HepG2 (cell line): Measurements from ENCODE around the gene CAMTA1. TPM values are rescaled to one million over a fixed set of nuclear protein-coding genes. Genes with fewer than 3 reads are reported as not detected.

Experiments
- ATAC-seq: fragments of 200-7000 bp; cut with Tn5 transposase; 3 replicates; pipeline ENCODE4 v1.9.1; 2020; ENCODE audit warnings: mild to moderate bottlenecking, moderate library complexity
- BruUV-seq: library from RNA; stranded (reverse); fragments of 400-500 nt; replicated peaks from 2 replicates; lab custom pipeline; 2021; lab: Mats Ljungman, UMichigan
- CTCF ChIA-PET: fragments of 300-600 bp; formaldehyde crosslinking; extraction: SDS; loops from one replicate; lab custom pipeline; 2021; ENCODE audit warnings: low total read pairs, inconsistent platforms, low intra/inter-chr PET ratio; lab: Yijun Ruan, JAX
- POLR2A ChIA-PET: fragments of 350-600 bp; sonication (Branson Sonifier 250); formaldehyde crosslinking; loops from one replicate; lab custom pipeline; 2020; ENCODE audit warnings: antibody characterized with exemption, inconsistent platforms; lab: Yijun Ruan, JAX
- DNase-seq: peaks from one replicate; pipeline ENCODE4 v3.0.0-alpha.2; 2015; ENCODE audit warnings: low spot score
- FAIRE-seq: peaks from 3 replicates; lab custom pipeline; 2011; peaks lifted over from hg19 to GRCh38; lab: Jason Lieb, UNC
- H2AFZ ChIP-seq: one replicate; pipeline ENCODE4 v1.6.1; 2011; ENCODE audit warnings: low read length, inconsistent platforms
- H3K27ac ChIP-seq: fragments of 300-600 bp; 3 replicates; pipeline ENCODE4 v1.8.0; 2011; ENCODE audit warnings: mixed run types, mild to moderate bottlenecking, mixed read lengths, low read length, inconsistent platforms; ENCODE audit not compliant: insufficient read depth; ENCODE audit errors: extremely low read length
- H3K27me3 ChIP-seq, 2 experiments: fragments of 200-600 bp in 1 of 2; 2 replicates in 1 of 2; 3 replicates in 1 of 2; pipeline versions ENCODE4 v1.6.0 to v1.8.0; 2011; ENCODE audit warnings: low read length in 2 of 2, mild to moderate bottlenecking in 2 of 2, moderate library complexity in 2 of 2, inconsistent platforms in 1 of 2; ENCODE audit not compliant: insufficient read depth in 2 of 2, control insufficient read depth in 1 of 2
- H3K36me3 ChIP-seq, 2 experiments: fragments of 200-600 bp in 1 of 2; replicated peaks in 1 of 2; 2 replicates in 1 of 2; 3 replicates in 1 of 2; pipeline versions ENCODE4 v1.5.1 to v1.8.0; 2011; ENCODE audit warnings: low read length in 2 of 2, inconsistent platforms in 1 of 2; ENCODE audit not compliant: insufficient read depth in 2 of 2, control insufficient read depth in 1 of 2
- H3K4me1 ChIP-seq: 2 replicates; pipeline ENCODE4 v1.5.1; 2012; ENCODE audit warnings: low read length, inconsistent platforms; ENCODE audit not compliant: insufficient read depth
- H3K4me2 ChIP-seq: 2 replicates; pipeline ENCODE4 v1.6.0; 2011; ENCODE audit warnings: low read depth, low read length, inconsistent platforms
- H3K4me3 ChIP-seq, 3 experiments: fragments of 200-600 bp in 1 of 3; sonication (generic), shearing (Covaris generic) in 1 of 3; replicated peaks in 1 of 3; 2 replicates each; pipeline ENCODE4 v1.5.1; 2011 to 2016; ENCODE audit warnings: low read length in 3 of 3, inconsistent platforms in 2 of 3, low read depth in 2 of 3, mild to moderate bottlenecking in 2 of 3, control low read depth in 1 of 3, mixed read lengths in 1 of 3; ENCODE audit not compliant: insufficient read depth in 1 of 3
- H3K79me2 ChIP-seq: one replicate; pipeline ENCODE4 v1.6.1; 2011; ENCODE audit warnings: low read length, inconsistent platforms; ENCODE audit not compliant: insufficient read depth
- H3K9ac ChIP-seq: 2 replicates; pipeline ENCODE4 v1.6.0; 2011; ENCODE audit warnings: mild to moderate bottlenecking, low read depth, low read length, inconsistent platforms; ENCODE audit not compliant: insufficient read depth
- H3K9me3 ChIP-seq: 2 replicates; pipeline ENCODE4 v1.5.1; 2012; ENCODE audit warnings: mild to moderate bottlenecking, low read length
- H4K20me1 ChIP-seq: 2 replicates; pipeline ENCODE4 v1.6.0; 2011; ENCODE audit warnings: inconsistent platforms, mild to moderate bottlenecking, low read length, moderate library complexity; ENCODE audit not compliant: insufficient read depth
- KAT7 ChIP-seq: IDR thresholded peaks from 2 replicates; pipeline ENCODE4 v1.6.1; 2018; ENCODE audit warnings: borderline replicate concordance, missing compliant biosample characterization
- SALL2 ChIP-seq: sonication (generic); formaldehyde crosslinking; IDR thresholded peaks from 2 replicates; pipeline ENCODE4 v1.8.1; 2023; ENCODE audit warnings: mild to moderate bottlenecking, missing genetic modification reagents, inconsistent platforms
- SMYD3 ChIP-seq: sonication (generic); formaldehyde crosslinking; IDR thresholded peaks from 2 replicates; pipeline ENCODE4 v1.8.1; 2023; ENCODE audit warnings: mild to moderate bottlenecking, missing genetic modification reagents
- THAP11 ChIP-seq: IDR thresholded peaks from 2 replicates; pipeline ENCODE4 v1.6.1; 2016; ENCODE audit warnings: missing biosample characterization, missing genetic modification reagents
- ZNF101 ChIP-seq: sonication (generic); formaldehyde crosslinking; IDR thresholded peaks from 2 replicates; pipeline ENCODE4 v1.4.0; 2020; ENCODE audit warnings: mild to moderate bottlenecking, low read depth, missing genetic modification reagents, borderline replicate concordance
- ZNF136 ChIP-seq: sonication (generic); formaldehyde crosslinking; IDR thresholded peaks from 2 replicates; pipeline ENCODE4 v1.8.1; 2022; ENCODE audit warnings: low read depth, mild to moderate bottlenecking, moderate library complexity, missing genetic modification reagents
- ZNF34 ChIP-seq: sonication (generic); formaldehyde crosslinking; IDR thresholded peaks from 2 replicates; pipeline ENCODE4 v1.4.0; 2020; ENCODE audit warnings: mild to moderate bottlenecking, missing genetic modification reagents, borderline replicate concordance
- WGBS: methylation state at CpG from one replicate; pipeline ENCODE4 v1.1.6; 2017; ENCODE audit warnings: low lambda C conversion rate; 5-methylcytosine and 5-hydroxymethylcytosine counted together
- in situ Hi-C: cut with HindIII; loops from 2 replicates; pipeline ENCODE4 v1.10.0; 2017; ENCODE audit warnings: low pct_unique_long_range_greater_than_20kb; ENCODE audit not compliant: extremely low pct_ligation_motif_present
- intact Hi-C: fragments of 100-400 bp; cut with micrococcal nuclease; formaldehyde crosslinking; loops from one replicate; pipeline ENCODE4 v1.10.0; 2022; ENCODE audit not compliant: unreplicated experiment
- polyA plus RNA-seq, 8 experiments: library from polyadenylated mRNA; depleted of rRNA in 3 of 8; stranded (reverse) in 7 of 8; unstranded in 1 of 8; fragments of >200 nt; fragmentation: Illumina TruSeq in 4 of 8; extraction: Trizol in 4 of 8; gene quantifications; 2 replicates each; pipeline versions ENCODE4 v1.2.1 to v1.2.3, GENCODE V29; 2011 to 2016; ENCODE audit warnings: low read depth in 4 of 8, missing spikeins in 1 of 8, mixed read lengths in 1 of 8; ENCODE audit not compliant: insufficient read depth in 1 of 8
- total RNA-seq, 5 experiments: library from RNA; depleted of rRNA; stranded (reverse); fragments of >200 nt; fragmentation: Illumina TruSeq; extraction: Trizol; gene quantifications; 2 replicates each; pipeline ENCODE4 v1.2.3, GENCODE V29; 2016; ENCODE audit warnings: low read depth in 1 of 5
- TF ChIP-seq, protein P1 (sequence below): sonication (generic); formaldehyde crosslinking; IDR thresholded peaks from 2 replicates; pipeline ENCODE4 v1.5.1; 2020; ENCODE audit warnings: missing genetic modification reagents, mild to moderate bottlenecking, borderline replicate concordance
- TF ChIP-seq, protein P2 (sequence below): sonication (generic); formaldehyde crosslinking; IDR thresholded peaks from 2 replicates; pipeline ENCODE4 v1.5.0; 2020; ENCODE audit warnings: missing genetic modification reagents, mild to moderate bottlenecking, borderline replicate concordance
- TF ChIP-seq, protein P3 (sequence below): sonication (generic); formaldehyde crosslinking; IDR thresholded peaks from 2 replicates; pipeline ENCODE4 v1.4.0; 2020; ENCODE audit warnings: missing genetic modification reagents
- TF ChIP-seq, protein P4 (sequence below): sonication (generic); formaldehyde crosslinking; IDR thresholded peaks from 2 replicates; pipeline ENCODE4 v1.5.0; 2020; ENCODE audit warnings: missing genetic modification reagents, mild to moderate bottlenecking, borderline replicate concordance
- TF ChIP-seq, protein P5 (sequence below): sonication (generic); formaldehyde crosslinking; IDR thresholded peaks from 2 replicates; pipeline ENCODE4 v1.5.0; 2020; ENCODE audit warnings: mild to moderate bottlenecking, missing genetic modification reagents, borderline replicate concordance

CAMTA1 gene
- total and polyA plus RNA-seq, 2 of the 13 experiments (the other 11 are each of a cell fraction or from before 2014, with no cell fraction given) = 25.0 to 36.4 TPM

DNA sequence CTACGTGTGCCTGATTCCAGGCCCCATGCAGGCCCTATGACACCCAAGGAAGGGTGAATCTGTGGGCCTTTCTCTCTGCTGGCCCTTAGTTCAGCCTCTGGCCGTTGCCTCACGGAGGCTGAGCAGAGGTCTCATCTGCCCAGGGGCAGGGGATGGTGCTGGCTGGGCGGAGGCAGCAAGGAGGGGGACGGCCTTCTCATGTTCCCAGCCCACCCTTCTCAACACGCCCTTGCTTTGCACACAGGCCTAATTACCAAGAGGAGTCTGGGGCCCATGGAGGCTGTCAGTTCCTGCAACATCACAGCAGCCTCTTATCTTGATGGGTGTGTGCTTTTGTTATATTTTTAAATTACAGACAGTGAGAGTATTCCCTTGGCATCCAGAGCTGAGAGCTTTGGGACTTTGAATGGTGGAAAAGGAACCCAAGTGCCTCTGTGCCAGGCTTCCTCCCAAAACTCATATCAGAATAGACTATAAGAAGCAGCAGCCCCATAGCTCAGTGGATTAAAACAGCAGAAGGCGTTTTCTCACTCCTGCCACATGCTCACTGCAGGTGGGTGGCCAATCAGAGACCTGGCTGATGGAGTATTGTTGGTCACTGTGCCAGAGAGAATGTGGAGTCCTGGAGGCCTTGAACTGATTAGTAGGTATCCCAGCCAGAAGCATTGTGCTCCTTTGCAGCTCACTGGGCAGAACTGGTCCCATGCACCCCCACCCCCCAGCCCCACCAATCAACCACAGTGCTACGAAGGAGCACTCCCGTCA lies 164.9 kb downstream of the CAMTA1 start:
- CTCF ChIA-PET = no interaction called here
- in situ Hi-C loops = no loop called here
- WGBS = no CpG with 5 or more reads among the region's 9 CpGs
- no peak for TF ChIP-seq KAT7
- no peak for TF ChIP-seq SMYD3 (CRISPR knock-in tag)
- TF ChIP-seq ZNF101 (CRISPR knock-in tag) = no peak
- TF ChIP-seq, protein P1, sequence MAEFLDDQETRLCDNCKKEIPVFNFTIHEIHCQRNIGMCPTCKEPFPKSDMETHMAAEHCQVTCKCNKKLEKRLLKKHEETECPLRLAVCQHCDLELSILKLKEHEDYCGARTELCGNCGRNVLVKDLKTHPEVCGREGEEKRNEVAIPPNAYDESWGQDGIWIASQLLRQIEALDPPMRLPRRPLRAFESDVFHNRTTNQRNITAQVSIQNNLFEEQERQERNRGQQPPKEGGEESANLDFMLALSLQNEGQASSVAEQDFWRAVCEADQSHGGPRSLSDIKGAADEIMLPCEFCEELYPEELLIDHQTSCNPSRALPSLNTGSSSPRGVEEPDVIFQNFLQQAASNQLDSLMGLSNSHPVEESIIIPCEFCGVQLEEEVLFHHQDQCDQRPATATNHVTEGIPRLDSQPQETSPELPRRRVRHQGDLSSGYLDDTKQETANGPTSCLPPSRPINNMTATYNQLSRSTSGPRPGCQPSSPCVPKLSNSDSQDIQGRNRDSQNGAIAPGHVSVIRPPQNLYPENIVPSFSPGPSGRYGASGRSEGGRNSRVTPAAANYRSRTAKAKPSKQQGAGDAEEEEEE (CRISPR knock-in tag) = no peak
- no peak for TF ChIP-seq SALL2 (CRISPR knock-in tag)
- no peak for TF ChIP-seq THAP11 (CRISPR knock-in tag)
- no peak for TF ChIP-seq ZNF34
- TF ChIP-seq, protein P2, sequence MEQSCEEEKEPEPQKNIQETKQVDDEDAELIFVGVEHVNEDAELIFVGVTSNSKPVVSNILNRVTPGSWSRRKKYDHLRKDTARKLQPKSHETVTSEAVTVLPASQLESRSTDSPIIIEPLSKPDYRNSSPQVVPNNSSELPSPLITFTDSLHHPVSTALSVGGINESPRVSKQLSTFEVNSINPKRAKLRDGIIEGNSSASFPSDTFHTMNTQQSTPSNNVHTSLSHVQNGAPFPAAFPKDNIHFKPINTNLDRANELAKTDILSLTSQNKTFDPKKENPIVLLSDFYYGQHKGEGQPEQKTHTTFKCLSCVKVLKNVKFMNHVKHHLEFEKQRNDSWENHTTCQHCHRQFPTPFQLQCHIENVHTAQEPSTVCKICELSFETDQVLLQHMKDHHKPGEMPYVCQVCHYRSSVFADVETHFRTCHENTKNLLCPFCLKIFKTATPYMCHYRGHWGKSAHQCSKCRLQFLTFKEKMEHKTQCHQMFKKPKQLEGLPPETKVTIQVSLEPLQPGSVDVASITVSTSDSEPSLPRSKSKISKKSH = no peak
- TF ChIP-seq ZNF136 (CRISPR knock-in tag) = no peak
- TF ChIP-seq, protein P3, sequence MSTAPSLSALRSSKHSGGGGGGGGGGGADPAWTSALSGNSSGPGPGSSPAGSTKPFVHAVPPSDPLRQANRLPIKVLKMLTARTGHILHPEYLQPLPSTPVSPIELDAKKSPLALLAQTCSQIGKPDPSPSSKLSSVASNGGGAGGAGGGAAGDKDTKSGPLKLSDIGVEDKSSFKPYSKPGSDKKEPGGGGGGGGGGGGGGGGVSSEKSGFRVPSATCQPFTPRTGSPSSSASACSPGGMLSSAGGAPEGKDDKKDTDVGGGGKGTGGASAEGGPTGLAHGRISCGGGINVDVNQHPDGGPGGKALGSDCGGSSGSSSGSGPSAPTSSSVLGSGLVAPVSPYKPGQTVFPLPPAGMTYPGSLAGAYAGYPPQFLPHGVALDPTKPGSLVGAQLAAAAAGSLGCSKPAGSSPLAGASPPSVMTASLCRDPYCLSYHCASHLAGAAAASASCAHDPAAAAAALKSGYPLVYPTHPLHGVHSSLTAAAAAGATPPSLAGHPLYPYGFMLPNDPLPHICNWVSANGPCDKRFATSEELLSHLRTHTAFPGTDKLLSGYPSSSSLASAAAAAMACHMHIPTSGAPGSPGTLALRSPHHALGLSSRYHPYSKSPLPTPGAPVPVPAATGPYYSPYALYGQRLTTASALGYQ (CRISPR knock-in tag) = no peak
- TF ChIP-seq, protein P4, sequence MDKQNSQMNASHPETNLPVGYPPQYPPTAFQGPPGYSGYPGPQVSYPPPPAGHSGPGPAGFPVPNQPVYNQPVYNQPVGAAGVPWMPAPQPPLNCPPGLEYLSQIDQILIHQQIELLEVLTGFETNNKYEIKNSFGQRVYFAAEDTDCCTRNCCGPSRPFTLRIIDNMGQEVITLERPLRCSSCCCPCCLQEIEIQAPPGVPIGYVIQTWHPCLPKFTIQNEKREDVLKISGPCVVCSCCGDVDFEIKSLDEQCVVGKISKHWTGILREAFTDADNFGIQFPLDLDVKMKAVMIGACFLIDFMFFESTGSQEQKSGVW (CRISPR knock-in tag) = no peak
- TF ChIP-seq, protein P5, sequence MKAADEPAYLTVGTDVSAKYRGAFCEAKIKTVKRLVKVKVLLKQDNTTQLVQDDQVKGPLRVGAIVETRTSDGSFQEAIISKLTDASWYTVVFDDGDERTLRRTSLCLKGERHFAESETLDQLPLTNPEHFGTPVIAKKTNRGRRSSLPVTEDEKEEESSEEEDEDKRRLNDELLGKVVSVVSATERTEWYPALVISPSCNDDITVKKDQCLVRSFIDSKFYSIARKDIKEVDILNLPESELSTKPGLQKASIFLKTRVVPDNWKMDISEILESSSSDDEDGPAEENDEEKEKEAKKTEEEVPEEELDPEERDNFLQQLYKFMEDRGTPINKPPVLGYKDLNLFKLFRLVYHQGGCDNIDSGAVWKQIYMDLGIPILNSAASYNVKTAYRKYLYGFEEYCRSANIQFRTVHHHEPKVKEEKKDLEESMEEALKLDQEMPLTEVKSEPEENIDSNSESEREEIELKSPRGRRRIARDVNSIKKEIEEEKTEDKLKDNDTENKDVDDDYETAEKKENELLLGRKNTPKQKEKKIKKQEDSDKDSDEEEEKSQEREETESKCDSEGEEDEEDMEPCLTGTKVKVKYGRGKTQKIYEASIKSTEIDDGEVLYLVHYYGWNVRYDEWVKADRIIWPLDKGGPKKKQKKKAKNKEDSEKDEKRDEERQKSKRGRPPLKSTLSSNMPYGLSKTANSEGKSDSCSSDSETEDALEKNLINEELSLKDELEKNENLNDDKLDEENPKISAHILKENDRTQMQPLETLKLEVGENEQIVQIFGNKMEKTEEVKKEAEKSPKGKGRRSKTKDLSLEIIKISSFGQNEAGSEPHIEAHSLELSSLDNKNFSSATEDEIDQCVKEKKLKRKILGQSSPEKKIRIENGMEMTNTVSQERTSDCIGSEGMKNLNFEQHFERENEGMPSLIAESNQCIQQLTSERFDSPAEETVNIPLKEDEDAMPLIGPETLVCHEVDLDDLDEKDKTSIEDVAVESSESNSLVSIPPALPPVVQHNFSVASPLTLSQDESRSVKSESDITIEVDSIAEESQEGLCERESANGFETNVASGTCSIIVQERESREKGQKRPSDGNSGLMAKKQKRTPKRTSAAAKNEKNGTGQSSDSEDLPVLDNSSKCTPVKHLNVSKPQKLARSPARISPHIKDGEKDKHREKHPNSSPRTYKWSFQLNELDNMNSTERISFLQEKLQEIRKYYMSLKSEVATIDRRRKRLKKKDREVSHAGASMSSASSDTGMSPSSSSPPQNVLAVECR (CRISPR knock-in tag) = no peak

More for the DNA sequence above, 164.9 kb downstream of the CAMTA1 start:
- no peak overlapping the region for H2AFZ ChIP-seq
- H3K9ac ChIP-seq = no peak overlapping the region
- H3K27me3 ChIP-seq = peaks cover 0 to 3% of the 10 kb centered on the region in 2 experiments; a peak in 1 of 5 replicates
- intact Hi-C loops = no loop called here
- FAIRE-seq (no peak), DNase-seq (no peak), ATAC-seq (no peak)
- no peak overlapping the region for H3K4me2 ChIP-seq
- H4K20me1 ChIP-seq = 0 out of 2 replicates have a peak, but pooled peaks cover 3% of the 10 kb centered on the region
- no TSS peak for BruUV-seq
- H3K4me3 ChIP-seq = no peak overlapping the region
- H3K36me3 ChIP-seq = no peaks in the 10 kb centered on the region
- H3K79me2 ChIP-seq = no peaks in the 10 kb centered on the region
- POLR2A ChIA-PET = no interaction called here
- H3K4me1 ChIP-seq = no peaks in the 10 kb centered on the region
- H3K27ac ChIP-seq = no peak overlapping the region
- H3K9me3 ChIP-seq = no peaks in the 10 kb centered on the region
